OCI-LY3 (cell line): Measurements from ENCODE around the gene KBTBD8.
A peak's percentile ranks its signal among the peaks of the same experiment; 100 is the strongest.

Experiments
- H2AFZ ChIP-seq: fragments of 200-600, 300-600 bp; shearing (Covaris generic); 2 replicates; pipeline ENCODE4 v1.6.0; 2014; ENCODE audit warnings: antibody characterized with exemption, low read depth, low read length
- H3K27ac ChIP-seq: fragments of 200-600, 300-600 bp; sonication (generic); 2 replicates; pipeline ENCODE4 v1.5.1; 2014; ENCODE audit warnings: mild to moderate bottlenecking, low read length, moderate library complexity, mixed read lengths
- H3K27me3 ChIP-seq: fragments of 200-600, 300-600 bp; sonication (generic); 2 replicates; pipeline ENCODE4 v1.6.1; 2014; ENCODE audit warnings: low read depth, low read length, mixed read lengths
- H3K36me3 ChIP-seq: fragments of 200-600, 300-600 bp; sonication (generic); replicated peaks from 2 replicates; pipeline ENCODE3; 2014; ENCODE audit warnings: low read depth, low read length, mixed read lengths
- H3K4me1 ChIP-seq: fragments of 300-600, 200-600 bp; sonication (generic); 2 replicates; pipeline ENCODE4 v1.6.1; 2014; ENCODE audit warnings: low read length, mixed read lengths
- H3K4me2 ChIP-seq: fragments of 200-600, 300-600 bp; sonication (generic); 2 replicates; pipeline ENCODE4 v1.6.1; 2014; ENCODE audit warnings: low read length, mixed read lengths
- H3K4me3 ChIP-seq: fragments of 300-600, 200-600 bp; sonication (generic); 2 replicates; pipeline ENCODE4 v1.5.1; 2014; ENCODE audit warnings: antibody characterized with exemption, mild to moderate bottlenecking, low read length, moderate library complexity
- H3K79me2 ChIP-seq: fragments of 300-600, 200-600 bp; shearing (Covaris generic); 2 replicates; pipeline ENCODE4 v1.6.1; 2014; ENCODE audit warnings: mild to moderate bottlenecking, low read length, mixed read lengths
- H3K9ac ChIP-seq: fragments of 300-600, 200-600 bp; shearing (Covaris generic); 2 replicates; pipeline ENCODE4 v1.6.0; 2014; ENCODE audit warnings: mild to moderate bottlenecking, low read length, moderate library complexity
- H3K9me3 ChIP-seq: fragments of 200-600, 300-600 bp; shearing (Covaris generic); 2 replicates; pipeline ENCODE4 v1.6.1; 2014; ENCODE audit warnings: low read length, mixed read lengths; ENCODE audit not compliant: insufficient read depth
- H4K20me1 ChIP-seq: fragments of 200-600, 300-600 bp; sonication (generic); 2 replicates; pipeline ENCODE4 v1.6.1; 2016; ENCODE audit warnings: low read length, mixed read lengths; ENCODE audit not compliant: insufficient read depth
- CTCF ChIP-seq: fragments of 200-600, 300-600 bp; sonication (generic); IDR thresholded peaks from 2 replicates; pipeline ENCODE4 v1.5.1; 2014; ENCODE audit warnings: antibody characterized with exemption, low read length, low read depth
- EZH2phosphoT487 ChIP-seq: fragments of 200-600 bp; shearing (Covaris generic); IDR thresholded peaks from 2 replicates; pipeline ENCODE4 v1.6.1; 2018; ENCODE audit warnings: antibody characterized with exemption, mixed run types, low read depth

KBTBD8 gene

GRCh38 chr3:67031986-67032385, 33.9 kb downstream of the KBTBD8 start:
- H3K4me1 ChIP-seq = peaks cover 39% of the 10 kb centered on the region
- TF ChIP-seq CTCF (no peak), EZH2phosphoT487 (no peak)
- H3K79me2 ChIP-seq = no peaks in the 10 kb centered on the region
- H4K20me1 ChIP-seq = no peaks in the 10 kb centered on the region
- no peak overlapping the region for H3K9ac ChIP-seq
- H2AFZ ChIP-seq = no peak overlapping the region
- no peak overlapping the region for H3K4me3 ChIP-seq
- H3K27me3 ChIP-seq = no peaks in the 10 kb centered on the region
- H3K36me3 ChIP-seq = no peaks in the 10 kb centered on the region
- H3K9me3 ChIP-seq = no peaks in the 10 kb centered on the region
- no peak overlapping the region for H3K27ac ChIP-seq
- H3K4me2 ChIP-seq = no peak overlapping the region

GRCh38 chr3:67033079-67033478, 35.0 kb downstream of the KBTBD8 start:
- TF ChIP-seq CTCF (no peak), EZH2phosphoT487 (no peak)
- Histone ChIP-seq H3K4me2 (no peak overlapping the region), H2AFZ (no peak overlapping the region)

GRCh38 chr3:67034371-67034770, 36.3 kb downstream of the KBTBD8 start:
- no peak for TF ChIP-seq CTCF
- TF ChIP-seq EZH2phosphoT487 = no peak
- Histone ChIP-seq H3K9me3 (no peaks in the 10 kb centered on the region), H3K4me2 (no peak overlapping the region), H3K36me3 (no peaks in the 10 kb centered on the region), H3K4me3 (no peak overlapping the region), H2AFZ (no peak overlapping the region), H3K27ac (no peak overlapping the region), H4K20me1 (no peaks in the 10 kb centered on the region), H3K9ac (no peak overlapping the region), H3K4me1 (peaks cover 40% of the 10 kb centered on the region), H3K79me2 (no peaks in the 10 kb centered on the region), H3K27me3 (no peaks in the 10 kb centered on the region)

More at GRCh38 chr3:67033079-67033478, 35.0 kb downstream of the KBTBD8 start:
- Histone ChIP-seq H3K27ac (no peak overlapping the region), H3K4me3 (no peak overlapping the region), H3K36me3 (no peaks in the 10 kb centered on the region), H3K4me1 (peaks cover 48% of the 10 kb centered on the region), H3K9ac (no peak overlapping the region), H3K9me3 (no peaks in the 10 kb centered on the region), H3K79me2 (no peaks in the 10 kb centered on the region), H3K27me3 (no peaks in the 10 kb centered on the region), H4K20me1 (no peaks in the 10 kb centered on the region)

GRCh38 chr3:67037615-67038014, 39.5 kb downstream of the KBTBD8 start:
- Histone ChIP-seq H2AFZ (peak overlapping the region; percentile 9), H3K9me3 (0 out of 2 replicates have a peak, but pooled peaks cover 5% of the 10 kb centered on the region), H3K36me3 (no peaks in the 10 kb centered on the region), H3K27ac (no peak overlapping the region), H3K79me2 (no peaks in the 10 kb centered on the region), H3K4me2 (peak overlapping the region; percentile 31), H3K27me3 (no peaks in the 10 kb centered on the region), H3K4me1 (peaks cover 20% of the 10 kb centered on the region), H4K20me1 (no peaks in the 10 kb centered on the region), H3K9ac (no peak overlapping the region), H3K4me3 (no peak overlapping the region)
- TF ChIP-seq EZH2phosphoT487 = no peak
- peak; percentile 61 for TF ChIP-seq CTCF
